ENCODE measurements around the gene THOC1.

GRCh38 chr18:302097-302496 is 34.2 kb upstream of the THOC1 start:
- TF ChIP-seq CTCF (IDR thresholded peaks at IDR 0.05) (no peak), POLR2AphosphoS5 (IDR thresholded peaks at IDR 0.05) (no peak)

Measured in transverse colon (tissue), 4 donors.